ENCODE measurements around the gene COA8.

Gene COA8

GRCh38 chr14:103547941-103548462, 14.8 kb upstream of the COA8 start:
- in situ Hi-C loops (cut with MboI; ENCODE audit: low sequenced_read_pairs): no loop called here

GRCh38 chr14:103548463-103549351, 14.1 kb upstream of the COA8 start:
- in situ Hi-C loops (cut with MboI; ENCODE audit: low sequenced_read_pairs): no loop called here

DNA sequence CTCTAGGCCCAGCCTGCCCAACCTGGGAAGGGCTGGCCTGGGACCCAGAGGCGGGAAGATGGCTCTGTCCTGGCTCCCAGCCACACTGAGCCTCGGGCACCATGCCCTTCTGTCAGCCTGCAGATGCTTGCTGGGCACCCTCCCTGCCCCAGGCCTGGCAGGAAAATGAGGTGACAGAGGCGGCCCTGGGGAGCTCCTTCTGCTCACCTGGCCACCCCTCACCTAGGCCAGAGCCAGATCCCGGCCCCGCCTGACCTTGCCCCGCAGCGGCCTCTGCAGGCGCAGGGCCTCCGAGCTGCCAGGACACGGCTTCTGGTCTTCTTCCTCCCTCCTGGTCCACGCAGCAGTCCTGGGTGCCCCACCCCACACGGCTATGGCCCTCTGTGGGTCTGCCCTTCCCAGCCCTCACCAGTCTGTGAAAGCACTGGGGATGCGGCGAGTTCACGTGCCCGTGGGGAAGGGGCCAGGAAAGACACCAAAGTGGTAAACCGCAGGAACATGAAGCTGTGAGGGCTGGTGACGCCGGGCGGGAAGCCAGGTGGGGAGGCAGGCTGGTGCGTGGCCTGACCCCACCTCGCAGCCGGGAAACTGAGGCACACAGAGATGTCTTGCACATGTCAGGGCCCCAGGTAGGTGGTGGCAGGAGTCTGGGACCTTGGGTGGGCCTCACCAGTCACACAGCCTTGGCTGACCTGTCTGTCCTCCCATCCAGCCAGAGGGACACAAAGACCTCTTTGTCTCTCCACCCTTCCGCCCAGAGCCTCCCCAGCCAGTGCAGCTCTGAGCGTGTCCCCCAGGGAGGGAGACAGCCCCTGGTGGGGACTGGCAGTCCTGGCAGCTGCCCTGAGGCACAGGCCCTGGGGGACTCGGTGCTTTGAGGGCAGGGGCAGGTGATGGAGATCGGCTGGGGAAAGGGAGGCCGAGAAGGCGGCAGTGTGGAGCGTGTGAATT, 13.1 kb upstream of the COA8 start:
- in situ Hi-C loops (cut with MboI; ENCODE audit: low sequenced_read_pairs): no loop called here

GRCh38 chr14:103550451-103551337, 12.1 kb upstream of the COA8 start:
- in situ Hi-C loops (cut with MboI; ENCODE audit: low sequenced_read_pairs): no loop called here

DNA sequence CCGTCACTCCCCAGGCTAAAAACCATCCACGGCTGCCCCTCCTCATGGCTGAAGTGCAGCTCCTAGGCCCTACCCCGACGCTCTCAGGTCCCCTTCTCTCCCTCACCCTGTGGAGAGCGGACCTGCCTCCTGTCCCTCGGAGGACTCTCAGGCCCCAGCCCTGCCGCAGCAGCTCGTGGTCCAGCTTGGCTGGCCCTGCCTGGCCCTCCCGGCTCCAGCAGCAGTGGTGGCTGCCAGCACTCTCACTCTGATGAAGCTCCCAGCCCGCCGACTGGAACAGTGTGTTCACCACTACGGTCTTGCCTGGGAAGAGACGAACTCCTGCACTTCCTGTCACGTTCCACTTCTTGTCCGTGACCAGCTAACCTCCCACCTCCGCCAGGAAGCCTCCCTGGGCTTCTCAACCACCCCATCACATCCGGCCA, 11.4 kb upstream of the COA8 start:
- in situ Hi-C loops (cut with MboI; ENCODE audit: low sequenced_read_pairs): no loop called here

DNA sequence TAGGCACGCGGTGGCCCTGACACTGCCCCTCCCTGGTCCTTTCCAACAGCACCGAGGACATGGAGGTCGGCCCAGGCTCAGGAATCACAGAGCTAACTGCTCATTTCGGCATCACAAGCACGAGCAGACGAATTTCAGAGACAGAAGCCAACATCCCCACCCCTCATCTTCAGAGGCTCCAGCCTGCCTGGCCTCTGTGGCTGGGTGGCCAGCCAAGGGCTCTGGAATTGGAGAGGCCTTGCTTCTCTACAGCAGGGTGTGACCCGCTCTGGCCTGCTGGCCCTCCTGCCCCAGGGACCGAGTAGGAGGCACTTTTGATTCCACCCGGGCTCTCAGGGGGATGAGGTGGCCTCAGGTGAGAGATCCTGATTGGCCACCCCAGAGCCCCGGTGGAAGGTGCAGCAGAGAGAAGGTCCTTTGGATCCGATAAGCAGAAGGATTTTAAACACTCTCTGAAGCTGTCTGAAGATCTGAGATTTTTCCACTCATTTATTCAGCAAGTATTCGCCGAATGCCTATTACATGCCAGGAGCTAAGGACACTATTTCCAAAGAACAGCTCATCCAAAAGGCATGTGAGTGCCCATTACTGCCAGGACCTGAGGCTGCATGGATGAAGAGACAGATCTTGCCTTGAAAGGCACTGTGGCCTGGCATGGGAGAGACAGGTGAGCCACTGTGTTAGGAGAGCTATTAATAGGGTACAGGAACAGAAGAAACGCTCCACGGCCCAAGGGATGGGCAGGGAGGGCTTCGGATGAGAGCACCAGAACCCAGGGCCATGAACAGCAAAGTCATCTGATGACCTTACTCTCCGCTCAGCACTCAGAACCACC, 10.5 kb upstream of the COA8 start:
- in situ Hi-C loops (cut with MboI; ENCODE audit: low sequenced_read_pairs): no loop called here

- in situ Hi-C loops (cut with MboI; ENCODE audit: low sequenced_read_pairs): no loop called here
Measured at GRCh38 chr14:103552846-103553210, 9.9 kb upstream of the COA8 start.

- in situ Hi-C loops (cut with MboI; ENCODE audit: low sequenced_read_pairs): no loop called here
Measured at GRCh38 chr14:103555559-103556337, 7.0 kb upstream of the COA8 start.

GRCh38 chr14:103556946-103557758, 5.6 kb upstream of the COA8 start:
- in situ Hi-C loops (cut with MboI; ENCODE audit: low sequenced_read_pairs): no loop called here

- in situ Hi-C loops (cut with MboI; ENCODE audit: low sequenced_read_pairs): no loop called here
Measured at GRCh38 chr14:103558071-103558882, 4.5 kb upstream of the COA8 start.

- in situ Hi-C loops (cut with MboI; ENCODE audit: low sequenced_read_pairs): no loop called here
Measured at GRCh38 chr14:103559766-103560165, 3.0 kb upstream of the COA8 start.

GRCh38 chr14:103560691-103561090, 2.1 kb upstream of the COA8 start:
- in situ Hi-C loops (cut with MboI; ENCODE audit: low sequenced_read_pairs): no loop called here

- in situ Hi-C loops (cut with MboI; ENCODE audit: low sequenced_read_pairs): no loop called here
Measured at GRCh38 chr14:103561381-103562178, 1.2 kb upstream of the COA8 start.

GRCh38 chr14:103562179-103562428, 656 bp upstream of the COA8 start:
- in situ Hi-C loops (cut with MboI; ENCODE audit: low sequenced_read_pairs): no loop called here

DNA sequence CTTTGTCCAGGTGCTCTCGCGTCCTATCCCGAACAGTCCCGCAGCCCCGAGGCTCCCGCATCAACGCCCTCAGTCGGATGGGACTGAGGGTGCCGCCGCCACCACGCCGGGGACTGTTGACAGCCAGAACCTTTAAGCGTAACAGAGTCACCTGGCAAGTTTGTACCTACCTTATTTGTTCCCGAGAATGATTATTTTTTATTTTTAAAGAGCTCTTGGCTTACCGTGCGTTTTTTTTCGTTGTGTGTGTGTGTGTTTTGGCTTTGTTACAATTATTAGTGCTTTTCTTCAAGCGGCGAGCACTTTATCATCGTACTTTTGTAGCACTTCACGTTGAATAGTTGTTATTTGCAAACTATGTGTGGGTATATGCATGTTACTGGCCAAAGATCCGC, 463 bp downstream of the COA8 start:
- in situ Hi-C loops (cut with MboI; ENCODE audit: low sequenced_read_pairs): no loop called here

GRCh38 chr14:103563844-103564505, 1.2 kb downstream of the COA8 start:
- in situ Hi-C loops (cut with MboI; ENCODE audit: low sequenced_read_pairs): no loop called here

Measured in hTERT RPE-1 (cell line).